Muscle layer of colon (tissue), 2 donors: ENCODE data around the gene APOBEC3B.
"Not testable (repeated sequence)": the region's sequence is repeated elsewhere in the genome, so short reads cannot be mapped to it uniquely, and the experiment has no call there.

Source experiments
- H3K27ac ChIP-seq: one replicate; pipeline ENCODE4 v1.7.0; 2013; ENCODE audit warnings: low read depth, mild to moderate bottlenecking, low read length, moderate library complexity
- H3K27me3 ChIP-seq, 2 donors: one replicate each; pipeline ENCODE4 v1.7.0; 2013; ENCODE audit warnings: low read length in 2 of 2, mild to moderate bottlenecking in 2 of 2; ENCODE audit not compliant: insufficient read depth in 2 of 2, control insufficient read depth in 1 of 2
- H3K36me3 ChIP-seq: one replicate; pipeline ENCODE4 v1.7.0; 2013; ENCODE audit warnings: mild to moderate bottlenecking, low read length; ENCODE audit not compliant: insufficient read depth
- H3K4me1 ChIP-seq: one replicate; pipeline ENCODE4 v1.7.0; 2013; ENCODE audit warnings: mild to moderate bottlenecking, low read length; ENCODE audit not compliant: insufficient read depth
- H3K4me3 ChIP-seq, 2 donors: one replicate each; pipeline ENCODE4 v1.7.0; 2013; ENCODE audit warnings: low read length in 2 of 2, low read depth in 1 of 2, mild to moderate bottlenecking in 1 of 2, moderate library complexity in 1 of 2
- H3K9ac ChIP-seq: one replicate; pipeline ENCODE4 v1.7.0; 2013; ENCODE audit warnings: low read length
- H3K9me3 ChIP-seq: one replicate; pipeline ENCODE4 v1.7.0; 2013; ENCODE audit warnings: mild to moderate bottlenecking, low read length
- donor health status: abdominal sarcoma.
- donor health status: Adenocarcinoma of cecum.

APOBEC3B gene

GRCh38 chr22:38970551-38970950, 11.6 kb upstream of the APOBEC3B start:
- Histone ChIP-seq H3K4me1 (no peaks in the 10 kb centered on the region), H3K27ac (no peak overlapping the region), H3K9me3 (no peaks in the 10 kb centered on the region), H3K9ac (no peak overlapping the region), H3K36me3 (no peaks in the 10 kb centered on the region), H3K4me3 (no peak overlapping the region), H3K27me3 (no peaks in the 10 kb centered on the region)

- no peaks in the 10 kb centered on the region for H3K27me3 ChIP-seq
- H3K9me3 ChIP-seq: no peaks in the 10 kb centered on the region
- H3K4me1 ChIP-seq: no peaks in the 10 kb centered on the region
- no peak overlapping the region for H3K9ac ChIP-seq
- H3K4me3 ChIP-seq: no peak overlapping the region
- H3K27ac ChIP-seq: no peak overlapping the region
- no peaks in the 10 kb centered on the region for H3K36me3 ChIP-seq
Measured at GRCh38 chr22:38971202-38971601, 10.9 kb upstream of the APOBEC3B start.

GRCh38 chr22:38971791-38972190, 10.4 kb upstream of the APOBEC3B start:
- H3K9ac ChIP-seq: no peak overlapping the region

GRCh38 chr22:38972558-38972957, 9.6 kb upstream of the APOBEC3B start:
- no peaks in the 10 kb centered on the region for H3K27me3 ChIP-seq
- H3K36me3 ChIP-seq: no peaks in the 10 kb centered on the region
- no peak overlapping the region for H3K9ac ChIP-seq
- H3K9me3 ChIP-seq: no peaks in the 10 kb centered on the region
- H3K4me3 ChIP-seq: no peak overlapping the region
- H3K27ac ChIP-seq: no peak overlapping the region
- no peaks in the 10 kb centered on the region for H3K4me1 ChIP-seq

More at GRCh38 chr22:38971791-38972190, 10.4 kb upstream of the APOBEC3B start:
- Histone ChIP-seq H3K27ac (no peak overlapping the region), H3K27me3 (no peaks in the 10 kb centered on the region), H3K9me3 (no peaks in the 10 kb centered on the region), H3K4me1 (no peaks in the 10 kb centered on the region), H3K4me3 (no peak overlapping the region), H3K36me3 (no peaks in the 10 kb centered on the region)

- H3K27ac ChIP-seq: no peak overlapping the region
- no peaks in the 10 kb centered on the region for H3K9me3 ChIP-seq
- H3K36me3 ChIP-seq: no peaks in the 10 kb centered on the region
- no peaks in the 10 kb centered on the region for H3K4me1 ChIP-seq
- no peak overlapping the region for H3K9ac ChIP-seq
- no peaks in the 10 kb centered on the region for H3K27me3 ChIP-seq
- no peak overlapping the region for H3K4me3 ChIP-seq
Measured at GRCh38 chr22:38973289-38974169, 8.6 kb upstream of the APOBEC3B start.

GRCh38 chr22:38974170-38974825, 7.8 kb upstream of the APOBEC3B start:
- Histone ChIP-seq H3K9me3 (no peaks in the 10 kb centered on the region), H3K36me3 (no peaks in the 10 kb centered on the region), H3K27ac (no peak overlapping the region), H3K4me3 (no peak overlapping the region), H3K27me3 (no peaks in the 10 kb centered on the region), H3K9ac (no peak overlapping the region), H3K4me1 (no peaks in the 10 kb centered on the region)

GRCh38 chr22:38974826-38975175, 7.3 kb upstream of the APOBEC3B start:
- Histone ChIP-seq H3K36me3 (no peaks in the 10 kb centered on the region), H3K9me3 (no peaks in the 10 kb centered on the region), H3K27ac (no peak overlapping the region), H3K4me1 (no peaks in the 10 kb centered on the region), H3K9ac (no peak overlapping the region), H3K27me3 (no peaks in the 10 kb centered on the region), H3K4me3 (no peak overlapping the region)

GRCh38 chr22:38977289-38977688, 4.9 kb upstream of the APOBEC3B start:
- not testable (repeated sequence) for H3K27me3 ChIP-seq, H3K9ac ChIP-seq, H3K4me1 ChIP-seq, H3K9me3 ChIP-seq, H3K4me3 ChIP-seq, H3K36me3 ChIP-seq, H3K27ac ChIP-seq

- H3K4me1 ChIP-seq: peaks cover 12% of the 10 kb centered on the region
- not testable (repeated sequence) for H3K36me3 ChIP-seq, H3K27ac ChIP-seq, H3K9ac ChIP-seq, H3K4me3 ChIP-seq, H3K27me3 ChIP-seq, H3K9me3 ChIP-seq
Measured at GRCh38 chr22:38980587-38980986, 1.6 kb upstream of the APOBEC3B start.

- Histone ChIP-seq H3K4me1 (peaks cover 12% of the 10 kb centered on the region), H3K9me3 (no peaks in the 10 kb centered on the region), H3K36me3 (no peaks in the 10 kb centered on the region), H3K4me3 (peak overlapping the region; percentile 21 to 80), H3K27ac (peak overlapping the region; percentile 75), H3K9ac (peak overlapping the region; percentile 27), H3K27me3 (no peaks in the 10 kb centered on the region)
Measured at GRCh38 chr22:38981005-38981991, 849 bp upstream of the APOBEC3B start.

GRCh38 chr22:38984224-38984623, 2.1 kb downstream of the APOBEC3B start:
- no peaks in the 10 kb centered on the region for H3K36me3 ChIP-seq
- H3K27me3 ChIP-seq: no peaks in the 10 kb centered on the region
- H3K27ac ChIP-seq: no peak overlapping the region
- H3K4me3 ChIP-seq: no peak overlapping the region
- no peak overlapping the region for H3K9ac ChIP-seq
- H3K9me3 ChIP-seq: no peaks in the 10 kb centered on the region
- H3K4me1 ChIP-seq: peaks cover 12% of the 10 kb centered on the region
